WTC11 (cell line): Measurements from ENCODE around the gene KIAA0930. TPM values are rescaled to one million over a fixed set of nuclear protein-coding genes. Genes with fewer than 3 reads are reported as not detected.

ENCODE experiments used
- ATAC-seq: fragments of 200-7000 bp; cut with Tn5 transposase; 2 replicates; pipeline ENCODE4 v1.10.0; 2021; ENCODE audit warnings: mild to moderate bottlenecking, moderate library complexity
- CTCF ChIA-PET: fragments of 300-600 bp; sonication (Branson Sonifier 250); formaldehyde crosslinking; loops from one replicate; lab custom pipeline; 2021; ENCODE audit warnings: antibody characterized with exemption; lab: Charles Lee
- POLR2A ChIA-PET: fragments of 350-600 bp; sonication (Branson Sonifier 250); formaldehyde crosslinking; loops from one replicate; lab custom pipeline; 2021; ENCODE audit warnings: antibody characterized with exemption; lab: Charles Lee
- DNase-seq: peaks from one replicate; pipeline ENCODE4 v3.0.0; 2021; ENCODE audit warnings: low spot score
- H3K27ac Mint-ChIP-seq: 2 replicates; pipeline ENCODE4 v1.8.0; 2021; ENCODE audit warnings: mixed read lengths
- H3K27me3 Mint-ChIP-seq: 2 replicates; pipeline ENCODE4 v1.8.0; 2021; ENCODE audit warnings: low read depth, mild to moderate bottlenecking, moderate library complexity, mixed read lengths
- H3K36me3 Mint-ChIP-seq: 2 replicates; pipeline ENCODE4 v1.8.0; 2021; ENCODE audit warnings: mixed read lengths
- H3K4me1 Mint-ChIP-seq: 2 replicates; pipeline ENCODE4 v1.8.0; 2022; ENCODE audit warnings: mixed read lengths
- H3K4me3 Mint-ChIP-seq: 2 replicates; pipeline ENCODE4 v1.8.0; 2021; ENCODE audit warnings: mild to moderate bottlenecking, moderate library complexity, mixed read lengths
- H3K9me3 Mint-ChIP-seq: 2 replicates; pipeline ENCODE4 v1.8.0; 2021; ENCODE audit warnings: mixed read lengths
- ARID4B ChIP-seq: sonication (generic); formaldehyde crosslinking; IDR thresholded peaks from 2 replicates; pipeline ENCODE4 v1.8.0; 2023; ENCODE audit warnings: missing genetic modification reagents, mild to moderate bottlenecking, borderline replicate concordance
- ATF2 ChIP-seq: sonication (generic); formaldehyde crosslinking; IDR thresholded peaks from 2 replicates; pipeline ENCODE4 v1.8.1; 2022; ENCODE audit warnings: low read depth, missing genetic modification reagents, borderline replicate concordance
- CTCF ChIP-seq: fragments of 200-600 bp; IDR thresholded peaks from 2 replicates; pipeline ENCODE4 v1.8.0; 2022; ENCODE audit warnings: antibody characterized with exemption
- E2F4 ChIP-seq: sonication (generic); formaldehyde crosslinking; IDR thresholded peaks from 2 replicates; pipeline ENCODE4 v1.8.1; 2022; ENCODE audit warnings: low read depth, mild to moderate bottlenecking, moderate library complexity, missing genetic modification reagents, borderline replicate concordance
- ETV6 ChIP-seq: sonication (generic); formaldehyde crosslinking; IDR thresholded peaks from 2 replicates; pipeline ENCODE4 v1.8.1; 2022; ENCODE audit warnings: mild to moderate bottlenecking, missing genetic modification reagents
- FOXK1 ChIP-seq: sonication (generic); formaldehyde crosslinking; IDR thresholded peaks from 2 replicates; pipeline ENCODE4 v1.8.0; 2022; ENCODE audit warnings: mild to moderate bottlenecking, moderate library complexity, missing genetic modification reagents
- FOXP4 ChIP-seq: sonication (generic); formaldehyde crosslinking; IDR thresholded peaks from 2 replicates; pipeline ENCODE4 v1.8.0; 2022; ENCODE audit warnings: mild to moderate bottlenecking, missing genetic modification reagents
- JAZF1 ChIP-seq: fragments of 250-450 bp; sonication (Bioruptor Pico); IDR thresholded peaks from 2 replicates; pipeline ENCODE4 v1.9.0; 2021; ENCODE audit warnings: moderate library complexity, mild to moderate bottlenecking, inconsistent platforms
- MAX ChIP-seq: sonication (generic); formaldehyde crosslinking; IDR thresholded peaks from 2 replicates; pipeline ENCODE4 v1.8.0; 2022; ENCODE audit warnings: mild to moderate bottlenecking, missing genetic modification reagents
- NR2C2 ChIP-seq: sonication (generic); formaldehyde crosslinking; IDR thresholded peaks from 2 replicates; pipeline ENCODE4 v1.8.0; 2022; ENCODE audit warnings: mild to moderate bottlenecking, missing genetic modification reagents
- NR3C1 ChIP-seq: sonication (generic); formaldehyde crosslinking; conservative IDR thresholded peaks from 2 replicates; pipeline ENCODE4 v1.8.1; 2023; ENCODE audit warnings: low read depth, mild to moderate bottlenecking, missing genetic modification reagents
- OVOL2 ChIP-seq: fragments of 250-450 bp; sonication (Bioruptor Pico); IDR thresholded peaks from 2 replicates; pipeline ENCODE4 v1.9.0; 2021; ENCODE audit warnings: mild to moderate bottlenecking, borderline replicate concordance
- TEAD4 ChIP-seq: sonication (generic); formaldehyde crosslinking; IDR thresholded peaks from 2 replicates; pipeline ENCODE4 v1.8.0; 2022; ENCODE audit warnings: mild to moderate bottlenecking, missing genetic modification reagents
- ZBTB43 ChIP-seq: sonication (generic); formaldehyde crosslinking; IDR thresholded peaks from 2 replicates; pipeline ENCODE4 v1.8.1; 2023; ENCODE audit warnings: mild to moderate bottlenecking, missing genetic modification reagents
- ZNF263 ChIP-seq: sonication (generic); formaldehyde crosslinking; IDR thresholded peaks from 2 replicates; pipeline ENCODE4 v1.8.1; 2022; ENCODE audit warnings: low read depth, mild to moderate bottlenecking, moderate library complexity, missing genetic modification reagents
- ZNF281 ChIP-seq: sonication (generic); formaldehyde crosslinking; IDR thresholded peaks from 2 replicates; pipeline ENCODE4 v1.8.0; 2023; ENCODE audit warnings: mild to moderate bottlenecking, missing genetic modification reagents
- total RNA-seq: library from RNA; stranded (reverse); gene quantifications from 3 replicates; pipeline ENCODE4 v1.2.3, GENCODE V29; 2021

The KIAA0930 gene
- total RNA-seq, 1 experiment from 2014 or later: 62.1 TPM

- Mint-ChIP-seq H3K9me3 (no peaks in the 10 kb centered on the region), H3K36me3 (peaks cover 16% of the 10 kb centered on the region), H3K4me1 (peaks cover 36% of the 10 kb centered on the region), H3K27me3 (no peaks in the 10 kb centered on the region), H3K27ac (peak overlapping the region; percentile 93), H3K4me3 (peak overlapping the region; percentile 17)
- ChIA-PET CTCF (interaction anchor here (1.0 to 1.4 kb wide), 5 partner anchors 10 to 339 kb away, joined by 3 to 5 read pairs (median 4); no protein-coding TSS in a partner anchor), POLR2A (no interaction called here)
- DNase-seq (no peak), ATAC-seq (peak; percentile 10; the same call in 1 of the 2 replicates)
- TF ChIP-seq NR3C1 (CRISPR knock-in tag) (no peak), FOXK1 (CRISPR knock-in tag) (no peak), ZNF281 (no peak), ZBTB43 (no peak), FOXP4 (no peak), NR2C2 (CRISPR knock-in tag) (no peak), ETV6 (CRISPR knock-in tag) (no peak), E2F4 (no peak)
Measured at GRCh38 chr22:45159652-45160462, 80.8 kb downstream of the KIAA0930 start.

- no peaks in the 10 kb centered on the region for H3K9me3 Mint-ChIP-seq
- ChIA-PET POLR2A (no interaction called here), CTCF (no interaction called here)
- peaks cover 16% of the 10 kb centered on the region for H3K36me3 Mint-ChIP-seq
- no peak for ATAC-seq
- peaks cover 34% of the 10 kb centered on the region for H3K4me1 Mint-ChIP-seq
- H3K4me3 Mint-ChIP-seq: no peak overlapping the region
- DNase-seq: no peak
- no peak overlapping the region for H3K27ac Mint-ChIP-seq
- no peaks in the 10 kb centered on the region for H3K27me3 Mint-ChIP-seq
- TF ChIP-seq ZNF263 (no peak), TEAD4 (no peak), ATF2 (no peak), CTCF (no peak), ZBTB43 (no peak), MAX (no peak), ARID4B (CRISPR knock-in tag) (no peak), JAZF1 (no peak), OVOL2 (CRISPR knock-in tag) (no peak)
Measured at GRCh38 chr22:45157907-45158306, 82.8 kb downstream of the KIAA0930 start.
